SK-N-SH (cell line): Measurements from ENCODE around the gene MUC5AC. TPM values are rescaled to one million over a fixed set of nuclear protein-coding genes. Genes with fewer than 3 reads are reported as not detected.

Experiments used
- CTCF ChIA-PET: fragments of 300-600, 350-600 bp; formaldehyde crosslinking; extraction: SDS; loops from one replicate; lab custom pipeline; 2021; lab: Yijun Ruan, JAX
- POLR2A ChIA-PET: fragments of 350-600 bp; sonication (Branson Sonifier 250); formaldehyde crosslinking; extraction: SDS; loops from one replicate; lab custom pipeline; 2020; ENCODE audit warnings: antibody characterized with exemption, inconsistent platforms; lab: Yijun Ruan, JAX
- DNase-seq: peaks from one replicate; pipeline ENCODE4 v3.0.0; 2012
- H2AFZ ChIP-seq: fragments of 200-600 bp; sonication (generic); 2 replicates; pipeline ENCODE4 v1.8.1; 2016; ENCODE audit warnings: antibody characterized with exemption, mild to moderate bottlenecking, low read depth
- H3F3A ChIP-seq: fragments of 200-600 bp; sonication (generic); replicated peaks from 2 replicates; pipeline ENCODE3; 2016; ENCODE audit warnings: antibody characterized with exemption, mild to moderate bottlenecking; ENCODE audit not compliant: insufficient read depth
- H3K27ac ChIP-seq, 2 experiments: fragments of 200-500 bp in 1 of 2; fragments of 200-600 bp in 1 of 2; sonication (Bioruptor generic) in 1 of 2; sonication (generic), shearing (Covaris generic) in 1 of 2; 2 replicates each; pipeline versions ENCODE4 v1.5.1 to v1.6.1; 2014 to 2016; ENCODE audit warnings: low read depth in 2 of 2, inconsistent platforms in 1 of 2, low read length in 1 of 2, mild to moderate bottlenecking in 1 of 2, mixed read lengths in 1 of 2
- H3K27me3 ChIP-seq: fragments of 200-600 bp; sonication (generic), shearing (Covaris generic); 2 replicates; pipeline ENCODE4 v1.6.1; 2016; ENCODE audit warnings: mixed run types; ENCODE audit not compliant: insufficient read depth
- H3K36me3 ChIP-seq, 2 experiments: fragments of 200-500 bp in 1 of 2; fragments of 200-600 bp in 1 of 2; sonication (Bioruptor generic) in 1 of 2; sonication (generic) in 1 of 2; replicated peaks in 1 of 2; 2 replicates each; pipeline versions ENCODE3 to v1.5.1; 2014 to 2016; ENCODE audit warnings: low read length in 1 of 2, mild to moderate bottlenecking in 1 of 2; ENCODE audit not compliant: insufficient read depth in 2 of 2, control insufficient read depth in 1 of 2
- H3K4me1 ChIP-seq, 2 experiments: fragments of 200-500 bp in 1 of 2; fragments of 200-600 bp in 1 of 2; sonication (Bioruptor generic) in 1 of 2; sonication (generic), shearing (Covaris generic) in 1 of 2; 2 replicates each; pipeline versions ENCODE4 v1.5.1 to v1.6.1; 2014 to 2016; ENCODE audit warnings: low read depth in 1 of 2, low read length in 1 of 2, mixed run types in 1 of 2; ENCODE audit not compliant: insufficient read depth in 2 of 2, control insufficient read depth in 1 of 2
- H3K4me2 ChIP-seq: fragments of 200-600 bp; sonication (generic), shearing (Covaris generic); 2 replicates; pipeline ENCODE4 v1.6.1; 2017; ENCODE audit warnings: mixed run types
- H3K4me3 ChIP-seq, 2 experiments: fragments of 200-500 bp in 1 of 2; fragments of 200-600 bp in 1 of 2; sonication (Bioruptor generic) in 1 of 2; sonication (generic), shearing (Covaris generic) in 1 of 2; 2 replicates each; pipeline versions ENCODE4 v1.5.1 to v1.8.1; 2014 to 2016; ENCODE audit warnings: low read depth in 2 of 2, inconsistent platforms in 1 of 2, low read length in 1 of 2, mild to moderate bottlenecking in 1 of 2, mixed read lengths in 1 of 2, moderate library complexity in 1 of 2
- H3K79me2 ChIP-seq: fragments of 200-600 bp; sonication (generic); 2 replicates; pipeline ENCODE4 v1.8.1; 2017; ENCODE audit warnings: mild to moderate bottlenecking; ENCODE audit not compliant: insufficient read depth
- H3K9ac ChIP-seq: fragments of 200-600 bp; sonication (generic); 2 replicates; pipeline ENCODE4 v1.6.1; 2017; ENCODE audit warnings: mixed run types
- H3K9me2 ChIP-seq: fragments of 200-600 bp; sonication (generic); 2 replicates; pipeline ENCODE4 v1.6.1; 2017; ENCODE audit warnings: mixed run types
- H3K9me3 ChIP-seq: fragments of 200-600 bp; sonication (generic); 2 replicates; pipeline ENCODE4 v1.6.1; 2017; ENCODE audit warnings: mixed run types, mild to moderate bottlenecking, moderate library complexity
- H4K20me1 ChIP-seq: fragments of 200-600 bp; sonication (generic); 2 replicates; pipeline ENCODE4 v1.6.1; 2017; ENCODE audit warnings: mild to moderate bottlenecking, mixed run types; ENCODE audit not compliant: insufficient read depth
- EP300 ChIP-seq, 2 experiments: IDR thresholded peaks; 2 replicates each; pipeline versions ENCODE4 v1.4.0 to v1.6.1; 2012; ENCODE audit warnings: borderline replicate concordance in 1 of 2, low read depth in 1 of 2, low read length in 1 of 2
- FOSL2 ChIP-seq: IDR thresholded peaks from 2 replicates; pipeline ENCODE4 v1.4.0; 2012; ENCODE audit warnings: low read depth, mild to moderate bottlenecking, moderate library complexity, borderline replicate concordance
- GATA2 ChIP-seq: sonication (generic); formaldehyde crosslinking; IDR thresholded peaks from 2 replicates; pipeline ENCODE4 v1.5.0; 2020; ENCODE audit warnings: mild to moderate bottlenecking, missing genetic modification reagents
- JUND ChIP-seq: IDR thresholded peaks from 2 replicates; pipeline ENCODE4 v1.4.0; 2012
- MAX ChIP-seq: IDR thresholded peaks from 2 replicates; pipeline ENCODE4 v1.4.0; 2012; ENCODE audit warnings: low read depth
- NRF1 ChIP-seq: IDR thresholded peaks from 2 replicates; pipeline ENCODE4 v1.6.1; 2012; ENCODE audit warnings: low read depth, mild to moderate bottlenecking, low read length
- POLR2AphosphoS5 ChIP-seq: IDR thresholded peaks from 2 replicates; pipeline ENCODE4 v1.6.1; 2012; ENCODE audit warnings: low read depth, low read length
- RAD21 ChIP-seq: IDR thresholded peaks from 2 replicates; pipeline ENCODE4 v1.6.1; 2012; ENCODE audit warnings: mild to moderate bottlenecking, low read length
- RFX5 ChIP-seq: IDR thresholded peaks from 2 replicates; pipeline ENCODE4 v1.6.1; 2012; ENCODE audit warnings: mild to moderate bottlenecking, improper control_type of control experiment, low read length
- SMC3 ChIP-seq: IDR thresholded peaks from 2 replicates; pipeline ENCODE4 v1.6.1; 2012; ENCODE audit warnings: low read depth, low read length, improper control_type of control experiment
- USF2 ChIP-seq: fragments of 150-350 bp; IDR thresholded peaks from 2 replicates; pipeline ENCODE4 v1.6.1; 2017; ENCODE audit warnings: antibody characterized with exemption, low read length, low read depth, borderline replicate concordance
- WGBS: methylation state at CpG from one replicate; pipeline ENCODE4 v1.1.6; 2017; ENCODE audit warnings: low lambda C conversion rate; 5-methylcytosine and 5-hydroxymethylcytosine counted together
- polyA plus RNA-seq, 3 experiments: library from polyadenylated mRNA; depleted of rRNA; stranded (reverse); fragments of >200 nt; gene quantifications; 2 replicates each; pipeline ENCODE4 v1.2.3, GENCODE V29; 2012
- TF ChIP-seq, protein P1 (sequence below): IDR thresholded peaks from 2 replicates; pipeline ENCODE4; 2012
- TF ChIP-seq, protein P2 (sequence below): fragments of 200-600 bp; sonication (generic); IDR thresholded peaks from 2 replicates; pipeline ENCODE4 v1.6.1; 2017; ENCODE audit warnings: antibody characterized with exemption, mild to moderate bottlenecking, moderate library complexity

The MUC5AC gene
- polyA plus RNA-seq, 1 of the 3 experiments (the other 2 are of a cell fraction) = not detected

- TF ChIP-seq USF2 (no peak), MAX (no peak)
- TF ChIP-seq, protein P1, sequence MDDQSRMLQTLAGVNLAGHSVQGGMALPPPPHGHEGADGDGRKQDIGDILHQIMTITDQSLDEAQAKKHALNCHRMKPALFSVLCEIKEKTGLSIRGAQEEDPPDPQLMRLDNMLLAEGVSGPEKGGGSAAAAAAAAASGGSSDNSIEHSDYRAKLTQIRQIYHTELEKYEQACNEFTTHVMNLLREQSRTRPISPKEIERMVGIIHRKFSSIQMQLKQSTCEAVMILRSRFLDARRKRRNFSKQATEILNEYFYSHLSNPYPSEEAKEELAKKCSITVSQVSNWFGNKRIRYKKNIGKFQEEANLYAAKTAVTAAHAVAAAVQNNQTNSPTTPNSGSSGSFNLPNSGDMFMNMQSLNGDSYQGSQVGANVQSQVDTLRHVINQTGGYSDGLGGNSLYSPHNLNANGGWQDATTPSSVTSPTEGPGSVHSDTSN = no peak
These were observed 10.5 kb downstream of the MUC5AC start (continued) for GRCh38 chr11:1168256-1168655.

DNA sequence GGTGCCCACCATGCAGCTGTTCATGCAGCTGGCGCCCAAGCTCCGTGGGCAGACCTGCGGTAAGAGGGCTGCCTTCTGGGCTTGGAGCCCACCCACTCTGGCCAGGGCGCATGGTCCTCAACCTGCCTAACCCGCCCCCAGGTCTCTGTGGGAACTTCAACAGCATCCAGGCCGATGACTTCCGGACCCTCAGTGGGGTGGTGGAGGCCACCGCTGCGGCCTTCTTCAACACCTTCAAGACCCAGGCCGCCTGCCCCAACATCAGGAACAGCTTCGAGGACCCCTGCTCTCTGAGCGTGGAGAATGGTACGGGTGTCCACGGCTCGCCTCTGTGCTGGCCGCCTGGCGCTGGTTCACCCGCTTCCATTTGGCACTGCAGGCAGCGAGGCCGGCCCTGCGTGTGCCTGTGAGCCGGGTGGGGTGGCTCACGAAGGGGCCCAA lies 11.0 kb downstream of the MUC5AC start:
- peak; percentile 17 for DNase-seq
- Histone ChIP-seq H3K4me1 (no peaks in the 10 kb centered on the region), H3K36me3 (no peaks in the 10 kb centered on the region), H2AFZ (no peak overlapping the region), H4K20me1 (no peaks in the 10 kb centered on the region), H3K9me3 (no peaks in the 10 kb centered on the region), H3K9ac (no peak overlapping the region), H3K27ac (no peak overlapping the region), H3K4me3 (no peak overlapping the region), H3K79me2 (no peaks in the 10 kb centered on the region), H3K4me2 (no peak overlapping the region), H3K9me2 (no peaks in the 10 kb centered on the region), H3K27me3 (no peaks in the 10 kb centered on the region), H3F3A (peaks cover 4% of the 10 kb centered on the region)
- 25% methylated on average over 2 of the region's 23 CpGs for WGBS
- ChIA-PET CTCF (no interaction called here), POLR2A (no interaction called here)
- TF ChIP-seq EP300 (IDR thresholded peaks at IDR 0.05; ENCODE audit: borderline replicate concordance in 1 of 2, low read depth in 1 of 2, low read length in 1 of 2) = no peak
- no peak for TF ChIP-seq JUND
- TF ChIP-seq MAX = no peak
- TF ChIP-seq, protein P2, sequence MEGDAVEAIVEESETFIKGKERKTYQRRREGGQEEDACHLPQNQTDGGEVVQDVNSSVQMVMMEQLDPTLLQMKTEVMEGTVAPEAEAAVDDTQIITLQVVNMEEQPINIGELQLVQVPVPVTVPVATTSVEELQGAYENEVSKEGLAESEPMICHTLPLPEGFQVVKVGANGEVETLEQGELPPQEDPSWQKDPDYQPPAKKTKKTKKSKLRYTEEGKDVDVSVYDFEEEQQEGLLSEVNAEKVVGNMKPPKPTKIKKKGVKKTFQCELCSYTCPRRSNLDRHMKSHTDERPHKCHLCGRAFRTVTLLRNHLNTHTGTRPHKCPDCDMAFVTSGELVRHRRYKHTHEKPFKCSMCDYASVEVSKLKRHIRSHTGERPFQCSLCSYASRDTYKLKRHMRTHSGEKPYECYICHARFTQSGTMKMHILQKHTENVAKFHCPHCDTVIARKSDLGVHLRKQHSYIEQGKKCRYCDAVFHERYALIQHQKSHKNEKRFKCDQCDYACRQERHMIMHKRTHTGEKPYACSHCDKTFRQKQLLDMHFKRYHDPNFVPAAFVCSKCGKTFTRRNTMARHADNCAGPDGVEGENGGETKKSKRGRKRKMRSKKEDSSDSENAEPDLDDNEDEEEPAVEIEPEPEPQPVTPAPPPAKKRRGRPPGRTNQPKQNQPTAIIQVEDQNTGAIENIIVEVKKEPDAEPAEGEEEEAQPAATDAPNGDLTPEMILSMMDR = no peak
- no peak for TF ChIP-seq USF2
- no peak for TF ChIP-seq NRF1
- TF ChIP-seq SMC3 = no peak
- TF ChIP-seq FOSL2 = no peak
- TF ChIP-seq GATA2 (CRISPR knock-in tag) = no peak
- no peak for TF ChIP-seq POLR2AphosphoS5
- TF ChIP-seq RAD21 = no peak
- TF ChIP-seq RFX5 = no peak
